GM19397 (cell line): Measurements from ENCODE around the gene CCNYL1.
"Not testable (repeated sequence)": the region's sequence is repeated elsewhere in the genome, so short reads cannot be mapped to it uniquely, and the experiment has no call there.

ENCODE experiments used
- ATAC-seq: cut with Tn5 transposase; IDR thresholded peaks from one replicate; pipeline ENCODE4 v1.9.1; 2021; ENCODE audit warnings: mild to moderate bottlenecking, moderate library complexity; ENCODE audit not compliant: unreplicated experiment

The CCNYL1 gene

GRCh38 chr2:207734264-207734635 is 22.8 kb downstream of the CCNYL1 start:
- ATAC-seq = no peak

GRCh38 chr2:207734636-207735512 is 23.4 kb downstream of the CCNYL1 start:
- ATAC-seq = no peak

- not testable (repeated sequence) for ATAC-seq
Measured at GRCh38 chr2:207735513-207735859, 24.0 kb downstream of the CCNYL1 start.

- ATAC-seq = no peak
Measured at GRCh38 chr2:207743514-207743913, 32.1 kb downstream of the CCNYL1 start.

DNA sequence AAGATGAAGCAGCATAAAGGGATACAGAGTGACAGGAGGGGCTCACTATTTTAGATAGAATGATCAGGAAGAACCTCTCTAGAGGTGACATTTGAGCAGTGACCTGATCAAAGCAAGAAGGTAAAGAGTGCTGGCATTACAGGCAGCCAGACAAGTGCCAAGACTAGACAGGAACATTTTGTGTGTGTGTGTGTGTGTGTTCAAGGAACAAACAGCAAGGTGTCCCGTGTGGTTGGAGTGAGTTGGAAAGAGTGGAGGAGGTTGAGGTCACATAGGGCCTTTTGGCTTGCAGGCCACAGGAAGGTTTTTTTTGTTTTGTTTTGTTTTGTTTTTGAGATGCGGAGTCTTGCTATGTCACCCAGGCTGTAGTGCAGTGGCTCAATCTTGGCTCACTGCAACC is 32.6 kb downstream of the CCNYL1 start:
- ATAC-seq = no peak

DNA sequence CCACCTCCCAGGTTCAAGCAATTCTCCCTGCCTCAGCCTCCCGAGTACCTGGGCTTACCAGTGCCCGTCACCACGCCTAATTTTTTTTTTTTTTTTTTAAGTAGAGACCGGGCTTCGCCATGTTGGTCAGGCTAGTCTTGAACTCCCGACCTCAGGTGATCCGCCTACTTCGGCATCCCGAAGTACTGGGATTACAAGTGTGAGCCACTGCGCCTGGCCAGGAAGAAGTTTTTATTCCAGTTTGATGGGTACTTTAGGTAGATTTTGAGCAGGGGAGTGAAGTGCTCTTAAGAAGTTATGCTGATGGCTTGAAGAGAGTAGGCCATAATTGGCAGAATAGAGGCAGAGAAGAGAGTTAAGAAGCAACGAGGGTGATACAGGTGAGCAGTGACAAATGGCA is 33.0 kb downstream of the CCNYL1 start:
- ATAC-seq = no peak

DNA sequence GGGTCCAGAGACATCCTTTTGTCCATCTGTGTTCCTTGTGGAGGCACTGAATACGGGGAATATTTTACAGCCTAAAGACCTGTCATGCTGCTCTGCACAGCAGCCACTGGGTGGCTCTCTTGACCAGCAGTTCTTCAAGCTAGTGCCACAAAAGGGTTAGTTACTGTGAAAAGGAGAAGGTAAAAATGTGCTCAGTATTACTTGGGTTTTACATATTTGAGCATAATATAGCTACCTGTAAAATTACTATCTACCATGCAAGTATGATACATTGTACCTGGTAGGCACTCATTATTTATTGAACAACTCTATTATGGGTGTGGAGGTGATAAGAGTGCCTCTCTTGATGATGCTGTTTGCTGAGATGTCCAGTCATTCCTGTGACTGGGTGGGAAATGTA is 34.7 kb downstream of the CCNYL1 start:
- peak; percentile 69 for ATAC-seq

GRCh38 chr2:207747653-207748560 is 36.5 kb downstream of the CCNYL1 start:
- no peak for ATAC-seq

DNA sequence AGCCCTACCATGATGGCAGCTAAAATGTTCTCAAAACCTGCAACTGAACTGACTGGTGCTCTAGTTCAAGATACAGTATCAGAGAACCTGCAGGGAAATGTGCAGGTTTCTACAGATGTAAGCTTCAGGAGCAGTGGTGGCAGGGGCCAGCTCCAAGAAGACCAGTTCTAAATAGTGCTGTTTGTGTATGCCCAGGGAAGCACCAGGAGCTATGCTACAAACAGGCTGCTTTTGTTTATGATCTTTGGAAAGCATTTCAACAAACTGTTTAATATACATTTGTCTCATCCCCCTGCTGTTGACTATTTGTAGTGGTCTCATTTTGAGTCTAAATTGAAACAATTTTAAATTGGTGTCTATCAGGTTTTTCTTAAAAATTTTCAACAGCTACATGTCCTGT is 37.6 kb downstream of the CCNYL1 start:
- no peak for ATAC-seq

GRCh38 chr2:207749873-207750272 is 38.4 kb downstream of the CCNYL1 start:
- ATAC-seq = no peak

- ATAC-seq = no peak
Measured at GRCh38 chr2:207750345-207750744, 38.9 kb downstream of the CCNYL1 start.

GRCh38 chr2:207750876-207751275 is 39.4 kb downstream of the CCNYL1 start:
- ATAC-seq = no peak

GRCh38 chr2:207753688-207754087 is 42.2 kb downstream of the CCNYL1 start:
- not testable (repeated sequence) for ATAC-seq

- ATAC-seq = no peak
Measured at GRCh38 chr2:207754498-207755383, 43.3 kb downstream of the CCNYL1 start.

GRCh38 chr2:207758025-207758424 is 46.6 kb downstream of the CCNYL1 start:
- ATAC-seq = no peak

GRCh38 chr2:207759890-207760289 is 48.5 kb downstream of the CCNYL1 start:
- no peak for ATAC-seq

GRCh38 chr2:207760453-207760852 is 49.0 kb downstream of the CCNYL1 start:
- ATAC-seq = no peak

DNA sequence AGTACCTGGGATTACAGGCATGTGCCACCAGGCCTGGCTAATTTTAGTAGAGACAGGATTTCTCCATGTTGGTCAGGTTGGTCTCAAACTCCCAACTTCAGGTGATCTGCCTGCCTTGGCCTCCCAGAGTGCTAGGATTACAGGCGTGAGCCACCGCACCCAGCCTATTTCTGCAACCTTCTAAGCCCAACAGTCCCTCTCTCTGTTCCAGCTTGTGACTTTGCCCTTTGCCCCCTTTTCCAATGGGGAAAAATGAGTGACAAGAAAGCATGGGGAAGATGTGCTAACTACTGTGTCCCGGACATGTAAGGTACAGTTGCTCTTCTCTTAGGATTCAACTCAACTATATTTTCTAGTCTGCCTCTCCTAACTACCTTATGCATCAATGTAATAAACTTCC is 50.0 kb downstream of the CCNYL1 start:
- not testable (repeated sequence) for ATAC-seq

DNA sequence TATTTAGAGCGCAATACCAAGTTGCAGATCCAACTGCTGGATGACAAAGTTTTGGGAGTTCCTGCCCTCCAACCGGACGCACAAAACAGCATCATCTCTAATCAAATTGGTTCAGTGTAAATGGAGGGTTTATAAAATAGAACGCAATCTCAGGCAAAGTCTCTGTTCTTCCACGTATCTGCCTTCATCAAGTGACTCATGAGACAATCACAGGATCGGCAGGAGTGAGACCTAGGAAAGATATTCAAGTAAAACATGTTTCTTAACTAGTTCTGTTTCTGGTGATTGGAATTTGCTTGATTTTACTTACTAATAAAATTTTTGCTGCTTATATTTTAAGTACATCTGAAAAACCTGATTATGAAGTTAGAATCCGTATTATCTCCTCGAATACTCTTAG is 50.7 kb downstream of the CCNYL1 start:
- no peak for ATAC-seq

GRCh38 chr2:207763303-207763917 is 52.0 kb downstream of the CCNYL1 start:
- ATAC-seq = no peak
